Left cardiac atrium (tissue), 4 donors: Measurements from ENCODE around the gene SEMA3F. TPM values are rescaled to one million over a fixed set of nuclear protein-coding genes. Genes with fewer than 3 reads are reported as not detected.

Experiments
- ATAC-seq, 2 donors: fragments of 200-7000 bp; cut with Tn5 transposase; one replicate each; pipeline ENCODE4 v1.9.1; 2020; ENCODE audit warnings: mild to moderate bottlenecking in 2 of 2, moderate library complexity in 2 of 2
- DNase-seq: peaks from one replicate; pipeline ENCODE4 v3.0.0-alpha.2; 2020
- intact Hi-C, 2 donors: fragments of 100-400 bp; cut with DNase I; formaldehyde crosslinking; loops; one replicate each; pipeline versions ENCODE4 v1.14.1 to v1.15.1; 2022 to 2023
- microRNA-seq, 2 donors: library from miRNA; unstranded; fragments of <30 nt; microRNA quantifications; one replicate each; pipeline ENCODE4 v1.2.0, GENCODE V29; 2020
- total RNA-seq, 2 donors: library from RNA; stranded (reverse); fragmentation: NEBNext Ultra II Directional; extraction: Animal tissue kit (Norgen Biotek cat#: 25700); gene quantifications; one replicate each; pipeline ENCODE4 v1.2.1, GENCODE V29; 2021
- donor health status: DM: no; HTN: yes; CAD: no.
- donor health status: DM: no; HTN: yes; CAD: no; lungs with severe emphysema.
- donor health status: DM: yes; HTN: yes; CAD: no.
- donor health status: Dilated cardiomyopathy.

Gene SEMA3F
- total RNA-seq, 2 donors from 2014 or later = 12.5 to 24.0 TPM

- peak; percentile 91 to 92 for ATAC-seq
Observed at GRCh38 chr3:50235716-50236483, 80.8 kb downstream of the SEMA3F start, which contains the start of gene GNAI2. TSS of gene GNAI2 (plus strand) at chr3:50236204. CDS start at chr3:50236336, 132 bp downstream.

GRCh38 chr3:50236484-50237132 is 81.5 kb downstream of the SEMA3F start:
- DNase-seq (no peak), ATAC-seq (no peak)
- intact Hi-C loops = loop anchor here in 1 of 2 donors (10.0 kb wide), 1 partner anchor 88 kb away; the partner anchor contains the start of genes HYAL2 and TUSC2

More at GRCh38 chr3:50235716-50236483, 80.8 kb downstream of the SEMA3F start, which contains the start of gene GNAI2:
- intact Hi-C loops = loop anchor here in 1 of 2 donors (10.0 kb wide), 1 partner anchor 89 kb away; the partner anchor contains the start of genes HYAL2 and TUSC2
- DNase-seq = peak; percentile 99

- peak in 1 of 2 donors; percentile 18 for ATAC-seq
- peak; percentile 58 for DNase-seq
- intact Hi-C loops = loop anchor here in 1 of 2 donors (10.0 kb wide), 1 partner anchor 88 kb away; the partner anchor contains the start of genes HYAL2 and TUSC2
Observed at GRCh38 chr3:50237133-50237651, 82.1 kb downstream of the SEMA3F start.

GRCh38 chr3:50237754-50238548 is 82.8 kb downstream of the SEMA3F start:
- intact Hi-C loops = loop anchor here in 1 of 2 donors (10.0 kb wide), 1 partner anchor 87 kb away; the partner anchor contains the start of genes HYAL2 and TUSC2
- ATAC-seq (peak; percentile 59 to 65), DNase-seq (peak; percentile 93)

- DNase-seq = peak; percentile 89
- intact Hi-C loops = loop anchor here in 1 of 2 donors (10.0 kb wide), 1 partner anchor 86 kb away; the partner anchor contains the start of genes HYAL2 and TUSC2
- ATAC-seq = peak; percentile 23 to 31
Observed at GRCh38 chr3:50238549-50239026, 83.5 kb downstream of the SEMA3F start.

Small RNA genes within 50 kb of the gene (microRNA-seq; reads per million reads assigned to microRNA genes)
- 0 reads per million in 2 donors for gene MIR566
- gene MIR5787 = 0 reads per million in 2 donors

Other genes starting within 250 kb of the SEMA3F start
- gene MON1A, start 225.5 kb upstream of the SEMA3F start, total RNA-seq = 1 to 10 TPM; 7.3 to 9.4 TPM
- gene RBM6, start 215.2 kb upstream of the SEMA3F start, total RNA-seq = 10 to 100 TPM; 38.2 to 45.4 TPM
- gene RBM5, start 66.4 kb upstream of the SEMA3F start, total RNA-seq = 10 to 100 TPM; 66.6 to 69.7 TPM
- not detected for gene GNAT1, start 36.3 kb downstream of the SEMA3F start, total RNA-seq
- 1 to 10 TPM; 5.2 to 7.7 TPM for gene SLC38A3, start 49.9 kb downstream of the SEMA3F start, total RNA-seq
- gene GNAI2, start 80.9 kb downstream of the SEMA3F start, total RNA-seq = 100 to 1,000 TPM; 179 to 181 TPM
- gene SEMA3B, start 113.8 kb downstream of the SEMA3F start, total RNA-seq = 10 to 100 TPM; 14.3 to 32.6 TPM
- 1 to 10 TPM; 1.4 to 6.6 TPM for gene LSMEM2, start 123.8 kb downstream of the SEMA3F start, total RNA-seq
- 10 to 100 TPM; 53.1 to 68.8 TPM for gene IFRD2, start 137.1 kb downstream of the SEMA3F start, total RNA-seq
- 1 to 10 TPM; 1.7 to 1.8 TPM for gene HYAL3, start 144.1 kb downstream of the SEMA3F start, total RNA-seq
- 1 to 10 TPM; 5.8 to 7.2 TPM for gene NAA80, start 144.1 kb downstream of the SEMA3F start, total RNA-seq
- gene HYAL1, start 148.2 kb downstream of the SEMA3F start, total RNA-seq = 10 to 100 TPM; 24.6 to 26.6 TPM
- 100 to 1,000 TPM in 1 of 2 donors, 10 to 100 TPM in 1; 53.4 to 103 TPM for gene HYAL2, start 167.4 kb downstream of the SEMA3F start, total RNA-seq
- 10 to 100 TPM; 26.2 to 27.5 TPM for gene TUSC2, start 172.9 kb downstream of the SEMA3F start, total RNA-seq
- gene RASSF1, start 185.5 kb downstream of the SEMA3F start, total RNA-seq = 10 to 100 TPM; 20.7 to 25.6 TPM
- under 1 TPM in 1 of 2 donors, not detected in 1; 0.29 TPM for gene ZMYND10, start 190.4 kb downstream of the SEMA3F start, total RNA-seq
- gene NPRL2, start 195.5 kb downstream of the SEMA3F start, total RNA-seq = 10 to 100 TPM; 12.6 to 19.9 TPM
- gene CYB561D2, start 195.5 kb downstream of the SEMA3F start, total RNA-seq = 1 to 10 TPM; 7.6 to 9.2 TPM
- gene TMEM115, start 204.2 kb downstream of the SEMA3F start, total RNA-seq = 10 to 100 TPM; 28.7 to 33.4 TPM